Pancreas (tissue), 10 donors: Measurements from ENCODE around the gene CDC16. TPM values are rescaled to one million over a fixed set of nuclear protein-coding genes. Genes with fewer than 3 reads are reported as not detected.

Experiments used
- ATAC-seq, 4 donors: fragments of 200-7000 bp; cut with Tn5 transposase; one replicate each; pipeline versions ENCODE4 v1.8.0 to v1.9.1; 2020; ENCODE audit warnings: mild to moderate bottlenecking in 4 of 4, moderate library complexity in 4 of 4
- DNase-seq, 6 donors: peaks; one replicate each; pipeline ENCODE4 v3.0.0-alpha.2; 2020
- FAIRE-seq: peaks from 2 replicates; lab custom pipeline; 2012; peaks lifted over from hg19 to GRCh38; lab: Jason Lieb, UNC
- H3K27ac ChIP-seq, 4 donors: fragments of 200-600 bp; sonication (generic); 1 replicate in 3 of 4; 2 replicates in 1 of 4; pipeline versions ENCODE4 v1.5.0 to v1.8.0; 2020
- H3K27me3 ChIP-seq, 4 donors: fragments of 200-600 bp; one replicate each; pipeline ENCODE4 v1.8.0; 2021
- H3K36me3 ChIP-seq, 3 donors: fragments of 200-600 bp; sonication (generic) in 1 of 3; one replicate each; pipeline versions ENCODE4 v1.5.0 to v1.8.0; 2020 to 2021
- H3K4me1 ChIP-seq, 3 donors: fragments of 200-600 bp; one replicate each; pipeline ENCODE4 v1.8.0; 2021
- H3K4me3 ChIP-seq, 4 donors: fragments of 200-600 bp; sonication (generic) in 2 of 4; one replicate each; pipeline versions ENCODE4 v1.5.0 to v1.8.0; 2020 to 2021
- H3K9me3 ChIP-seq, 4 donors: fragments of 200-600 bp; one replicate each; pipeline ENCODE4 v1.8.0; 2021
- WGBS, 2 donors: extraction: QIAGEN DNeasy Blood & Tissue Kit; methylation state at CpG; one replicate each; pipeline ENCODE4 v1.1.7; 2013; 5-methylcytosine and 5-hydroxymethylcytosine counted together
- intact Hi-C, 3 donors: fragments of 100-400 bp; cut with DNase I; formaldehyde crosslinking; loops; one replicate each; pipeline versions ENCODE4 v1.11.1 to v1.14.2; 2022
- polyA plus RNA-seq, 2 donors: library from polyadenylated mRNA; stranded (reverse); fragments of 200-250 nt; gene quantifications; one replicate each; pipeline ENCODE4 v1.2.3, GENCODE V29; 2013
- total RNA-seq, 6 donors: library from RNA; stranded (reverse); fragmentation: NEBNext Ultra II Directional in 4 of 6; extraction: Animal tissue kit (Norgen Biotek cat#: 25700) in 4 of 6; gene quantifications; one replicate each; pipeline versions ENCODE4 v1.2.1 to v1.2.4, GENCODE V29; 2021 to 2023
- TF ChIP-seq, protein P1 (sequence below), 4 donors: fragments of 200-600 bp; sonication (generic) in 3 of 4; IDR thresholded peaks; one replicate each; pipeline versions ENCODE4 v1.5.0 to v1.8.0; 2021; ENCODE audit warnings: antibody characterized with exemption in 4 of 4
- donor health status: healthy with polysubstance abuse.
- donor health status: DM: no; HTN: no; CAD: no; lungs with moderate emphysema.
- donor health status: DM: no; HTN: no; CAD: no.
- donor health status: control.
- donor health status: control.
- donor health status: Bipolar disorder and iron deficiency.
- donor health status: DM: yes; HTN: yes; CAD: no.
- donor health status: DM: no; HTN: no; CAD: no.
- donor health status: DM: no; HTN: no; CAD: no.
- donor health status: DM: yes; HTN: yes; CAD: no.

Gene CDC16, protein sequence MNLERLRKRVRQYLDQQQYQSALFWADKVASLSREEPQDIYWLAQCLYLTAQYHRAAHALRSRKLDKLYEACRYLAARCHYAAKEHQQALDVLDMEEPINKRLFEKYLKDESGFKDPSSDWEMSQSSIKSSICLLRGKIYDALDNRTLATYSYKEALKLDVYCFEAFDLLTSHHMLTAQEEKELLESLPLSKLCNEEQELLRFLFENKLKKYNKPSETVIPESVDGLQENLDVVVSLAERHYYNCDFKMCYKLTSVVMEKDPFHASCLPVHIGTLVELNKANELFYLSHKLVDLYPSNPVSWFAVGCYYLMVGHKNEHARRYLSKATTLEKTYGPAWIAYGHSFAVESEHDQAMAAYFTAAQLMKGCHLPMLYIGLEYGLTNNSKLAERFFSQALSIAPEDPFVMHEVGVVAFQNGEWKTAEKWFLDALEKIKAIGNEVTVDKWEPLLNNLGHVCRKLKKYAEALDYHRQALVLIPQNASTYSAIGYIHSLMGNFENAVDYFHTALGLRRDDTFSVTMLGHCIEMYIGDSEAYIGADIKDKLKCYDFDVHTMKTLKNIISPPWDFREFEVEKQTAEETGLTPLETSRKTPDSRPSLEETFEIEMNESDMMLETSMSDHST
- total RNA-seq (10 to 100 TPM; 28.7 to 39.1 (median 30.2) TPM), polyA plus RNA-seq (10 to 100 TPM; 45.2 to 71.1 TPM)

DNA sequence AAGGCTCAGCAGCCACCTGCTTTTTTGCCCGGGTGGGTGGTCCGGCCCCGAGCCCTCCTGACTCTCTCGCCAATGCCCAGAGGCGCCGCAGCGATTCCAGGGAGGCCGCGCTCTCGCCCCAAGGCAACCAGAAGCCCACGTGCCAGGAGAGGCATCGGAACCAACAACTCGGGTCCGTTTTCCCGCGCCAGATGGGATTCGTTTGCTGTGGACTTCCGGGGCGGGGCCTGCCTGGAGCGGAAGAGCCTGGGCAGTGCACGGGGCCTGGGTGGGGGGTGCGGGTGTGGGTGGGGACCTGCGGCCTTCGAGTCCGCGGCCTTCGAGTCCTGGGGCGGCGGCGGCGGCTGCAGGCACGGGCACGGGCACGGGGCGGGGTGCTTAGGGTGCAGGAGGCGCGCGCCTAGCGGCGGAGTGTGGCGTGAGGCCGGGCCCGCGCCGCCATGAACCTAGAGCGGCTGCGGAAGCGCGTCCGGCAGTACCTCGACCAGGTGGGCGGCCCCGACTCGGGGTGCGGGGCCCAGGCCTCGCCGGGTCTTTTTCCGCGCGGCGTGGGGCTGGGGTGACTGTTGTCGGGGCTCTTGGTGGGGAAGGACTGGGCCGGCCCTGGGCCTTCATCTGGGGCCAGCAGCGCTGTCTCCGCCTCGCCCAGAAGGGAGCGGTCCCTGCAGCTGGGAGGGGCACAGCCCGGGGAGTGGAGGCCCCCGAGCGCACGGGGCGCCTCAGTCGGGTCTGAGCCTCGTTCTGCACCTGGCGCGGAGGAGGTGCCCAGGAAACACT is at the start of gene CDC16:
Gene CDC16, plus strand, starts transcription at position 253 of the 777 bp plus-strand sequence. Its CDS starts 188 bp downstream, at position 441.
- TF ChIP-seq, protein P1, sequence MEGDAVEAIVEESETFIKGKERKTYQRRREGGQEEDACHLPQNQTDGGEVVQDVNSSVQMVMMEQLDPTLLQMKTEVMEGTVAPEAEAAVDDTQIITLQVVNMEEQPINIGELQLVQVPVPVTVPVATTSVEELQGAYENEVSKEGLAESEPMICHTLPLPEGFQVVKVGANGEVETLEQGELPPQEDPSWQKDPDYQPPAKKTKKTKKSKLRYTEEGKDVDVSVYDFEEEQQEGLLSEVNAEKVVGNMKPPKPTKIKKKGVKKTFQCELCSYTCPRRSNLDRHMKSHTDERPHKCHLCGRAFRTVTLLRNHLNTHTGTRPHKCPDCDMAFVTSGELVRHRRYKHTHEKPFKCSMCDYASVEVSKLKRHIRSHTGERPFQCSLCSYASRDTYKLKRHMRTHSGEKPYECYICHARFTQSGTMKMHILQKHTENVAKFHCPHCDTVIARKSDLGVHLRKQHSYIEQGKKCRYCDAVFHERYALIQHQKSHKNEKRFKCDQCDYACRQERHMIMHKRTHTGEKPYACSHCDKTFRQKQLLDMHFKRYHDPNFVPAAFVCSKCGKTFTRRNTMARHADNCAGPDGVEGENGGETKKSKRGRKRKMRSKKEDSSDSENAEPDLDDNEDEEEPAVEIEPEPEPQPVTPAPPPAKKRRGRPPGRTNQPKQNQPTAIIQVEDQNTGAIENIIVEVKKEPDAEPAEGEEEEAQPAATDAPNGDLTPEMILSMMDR (IDR thresholded peaks at IDR 0.05), result peak in 2 of 4 donors; percentile 13 to 35
- ATAC-seq (peak; percentile 95 to 98 (median 96)), FAIRE-seq (no peak)

DNA sequence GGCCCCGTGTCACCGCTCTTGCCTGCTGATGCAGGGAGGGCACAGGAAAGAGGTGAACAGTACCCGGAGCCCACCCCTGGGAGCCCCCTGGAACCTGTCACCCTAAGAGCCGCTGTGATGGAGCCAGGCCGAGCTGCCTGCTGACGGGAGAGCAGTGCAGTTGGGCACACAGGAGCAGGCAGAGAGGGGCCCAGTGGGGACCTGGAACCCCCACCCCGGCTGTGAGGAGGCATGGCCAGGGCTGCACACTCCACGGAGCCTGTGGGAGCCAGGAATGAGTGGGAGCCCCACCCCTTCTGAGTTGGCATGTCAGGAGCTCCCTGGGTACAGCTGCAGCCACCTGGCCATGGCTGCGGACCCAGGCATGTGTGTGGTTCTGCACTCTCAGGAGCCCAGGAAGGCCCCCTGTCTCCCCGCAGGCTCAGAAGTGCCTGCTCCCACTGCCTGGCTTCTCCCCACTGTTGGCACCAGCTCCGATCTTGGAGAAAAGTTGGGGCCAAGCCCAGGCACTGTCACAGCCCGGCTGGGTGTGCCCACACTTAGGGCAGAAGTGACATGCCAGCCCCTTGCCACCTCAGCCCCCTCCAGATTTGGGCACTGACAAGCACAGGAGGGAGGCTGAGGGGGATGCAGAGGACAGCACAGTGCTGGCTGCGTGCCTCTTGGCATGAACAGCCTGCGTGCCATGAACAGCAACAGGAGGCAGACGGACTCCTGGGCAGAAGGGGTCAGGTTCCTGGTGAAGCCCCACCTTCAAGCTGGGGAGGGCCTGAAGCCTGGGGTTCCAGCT is 49.3 kb upstream of the CDC16 start:
- Histone ChIP-seq H3K4me1 (no peaks in the 10 kb centered on the region), H3K27me3 (no peaks in the 10 kb centered on the region), H3K36me3 (no peaks in the 10 kb centered on the region), H3K4me3 (no peak overlapping the region), H3K9me3 (no peaks in the 10 kb centered on the region), H3K27ac (no peak overlapping the region)
- 80 to 84% methylated on average over 15 of the region's 15 CpGs for WGBS, 2 donors
- DNase-seq (peak in 1 of 6 donors; percentile 73), ATAC-seq (peak in 2 of 4 donors; percentile 41 to 74), FAIRE-seq (no peak)
- intact Hi-C loops, result no loop called here
- TF ChIP-seq, protein P1 (IDR thresholded peaks at IDR 0.05), result no peak

More for the DNA sequence above, at the start of gene CDC16:
- Histone ChIP-seq H3K27me3 (no peaks in the 10 kb centered on the region), H3K9me3 (no peaks in the 10 kb centered on the region), H3K4me3 (peak within 1 kb of the TSS; percentile 85 to 95 (median 94)), H3K27ac (peak within 1 kb of the TSS; percentile 76 to 83 (median 80)), H3K36me3 (peaks cover 3 to 32% (median 6%) of the 10 kb centered on the region in 3 donors), H3K4me1 (peaks cover 5 to 10% (median 8%) of the 10 kb centered on the region in 3 donors)
- intact Hi-C loops, result no loop called here
- 1% methylated on average over 59 to 76 of the region's 76 CpGs for WGBS, 2 donors
- DNase-seq, result peak; percentile 90 to 97 (median 92)

DNA sequence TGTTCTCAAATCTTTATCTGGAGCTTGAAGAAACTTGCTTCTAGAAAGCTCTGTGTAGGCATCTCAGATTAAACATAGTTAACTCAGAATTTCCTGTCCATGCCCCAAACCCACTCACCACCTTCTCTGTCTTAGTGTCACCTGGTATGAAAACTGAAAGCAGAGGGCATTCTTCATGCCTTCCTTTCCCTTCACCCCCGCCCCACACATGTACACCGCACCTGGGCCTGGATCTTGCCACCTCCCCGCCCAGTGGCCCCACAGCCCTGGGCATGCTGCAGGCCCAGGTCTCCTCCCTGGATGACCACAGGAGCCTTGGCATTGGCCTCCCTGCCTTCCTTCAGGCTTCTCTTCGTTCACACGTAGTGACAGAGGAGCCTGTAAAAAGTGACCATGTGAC is 39.8 kb upstream of the CDC16 start:
- H3K9me3 ChIP-seq, result no peaks in the 10 kb centered on the region
- TF ChIP-seq, protein P1 (IDR thresholded peaks at IDR 0.05), result no peak
- no peak for FAIRE-seq
- no peaks in the 10 kb centered on the region for H3K36me3 ChIP-seq
- H3K4me1 ChIP-seq, result no peaks in the 10 kb centered on the region
- DNase-seq, result peak in 2 of 6 donors; percentile 23 to 51
- intact Hi-C loops, result no loop called here
- peak overlapping the region in 3 of 4 donors; percentile 18 to 48 (median 29) for H3K4me3 ChIP-seq
- H3K27ac ChIP-seq, result peak overlapping the region in 2 of 4 donors; percentile 10 to 30
- ATAC-seq, result peak in 3 of 4 donors; percentile 4 to 52 (median 33)
- H3K27me3 ChIP-seq, result no peaks in the 10 kb centered on the region
- WGBS, 2 donors, result 35 to 44% methylated on average over 5 of the region's 5 CpGs

DNA sequence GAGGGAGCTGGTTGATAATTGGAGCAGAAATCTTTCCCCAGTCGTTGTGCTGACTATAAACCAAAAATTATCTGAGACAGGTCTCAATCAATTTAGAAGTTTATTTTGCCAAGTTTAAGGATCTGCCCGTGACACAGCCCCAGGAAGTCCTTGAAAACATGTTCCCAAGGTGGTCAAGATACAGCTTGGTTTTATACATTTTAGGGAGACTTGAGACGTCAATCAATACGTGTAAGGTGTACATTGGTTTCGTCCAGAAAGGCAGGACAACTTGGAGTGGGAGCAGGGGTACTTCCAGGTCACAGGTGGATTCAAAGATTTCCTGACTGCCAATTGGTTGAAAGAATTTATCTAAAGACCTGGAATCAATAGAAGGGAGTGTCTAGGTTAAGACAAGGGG is 38.1 kb upstream of the CDC16 start:
- 26 to 30% methylated on average over 5 of the region's 5 CpGs for WGBS, 2 donors
- intact Hi-C loops, result no loop called here
- no peaks in the 10 kb centered on the region for H3K9me3 ChIP-seq
- no peaks in the 10 kb centered on the region for H3K4me1 ChIP-seq
- H3K4me3 ChIP-seq, result peak overlapping the region; percentile 14 to 52 (median 38)
- H3K27me3 ChIP-seq, result no peaks in the 10 kb centered on the region
- peak overlapping the region; percentile 45 to 86 (median 80) for H3K27ac ChIP-seq
- DNase-seq (peak in 3 of 6 donors; percentile 44 to 73 (median 60)), FAIRE-seq (no peak), ATAC-seq (peak; percentile 75 to 88 (median 82))
- no peaks in the 10 kb centered on the region for H3K36me3 ChIP-seq
- TF ChIP-seq, protein P1 (IDR thresholded peaks at IDR 0.05), result no peak
